K562 (cell line): Measurements from ENCODE around the gene ARHGAP23.

ENCODE experiments used
- ZNF316 ChIP-seq: fragments of 450-650 bp; IDR thresholded peaks from 2 replicates; pipeline ENCODE4 v1.6.1; 2016
- TF ChIP-seq, protein P1 (sequence below): sonication (generic); formaldehyde crosslinking; IDR thresholded peaks from 2 replicates; pipeline ENCODE4 v1.8.1; 2023; ENCODE audit warnings: mild to moderate bottlenecking, missing genetic modification reagents

DNA sequence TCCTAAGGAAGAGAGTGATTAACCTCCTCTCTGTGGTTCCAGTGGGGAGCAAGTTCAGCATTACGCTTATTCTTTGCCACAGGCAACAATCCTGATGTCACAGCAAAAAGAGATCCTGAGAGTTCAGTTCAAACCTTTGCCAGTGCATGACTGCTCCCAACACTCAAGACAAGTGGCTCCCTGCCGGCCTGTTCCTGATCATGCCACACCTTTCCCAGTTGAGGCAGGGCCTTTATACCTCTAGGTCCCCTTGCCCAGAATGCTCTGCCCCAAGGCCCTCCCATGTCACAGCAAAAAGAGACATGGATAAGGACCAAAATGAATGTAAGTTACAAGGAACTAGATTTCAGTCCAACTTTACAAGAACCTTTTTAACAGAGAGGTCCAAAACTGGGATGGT, 31.0 kb upstream of the ARHGAP23 start:
- no peak for TF ChIP-seq ZNF316
- TF ChIP-seq, protein P1, sequence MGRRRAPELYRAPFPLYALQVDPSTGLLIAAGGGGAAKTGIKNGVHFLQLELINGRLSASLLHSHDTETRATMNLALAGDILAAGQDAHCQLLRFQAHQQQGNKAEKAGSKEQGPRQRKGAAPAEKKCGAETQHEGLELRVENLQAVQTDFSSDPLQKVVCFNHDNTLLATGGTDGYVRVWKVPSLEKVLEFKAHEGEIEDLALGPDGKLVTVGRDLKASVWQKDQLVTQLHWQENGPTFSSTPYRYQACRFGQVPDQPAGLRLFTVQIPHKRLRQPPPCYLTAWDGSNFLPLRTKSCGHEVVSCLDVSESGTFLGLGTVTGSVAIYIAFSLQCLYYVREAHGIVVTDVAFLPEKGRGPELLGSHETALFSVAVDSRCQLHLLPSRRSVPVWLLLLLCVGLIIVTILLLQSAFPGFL (CRISPR knock-in tag) = no peak
